OCI-LY1 (cell line): ENCODE measurements around the gene CISD2.

ENCODE experiments used
- H2AFZ ChIP-seq: fragments of 200-600 bp; sonication (generic), shearing (Covaris generic); 2 replicates; pipeline ENCODE4 v1.6.0; 2014; ENCODE audit warnings: antibody characterized with exemption, mild to moderate bottlenecking, low read length
- H3F3A ChIP-seq: fragments of 200-600 bp; sonication (generic), shearing (Covaris generic); 2 replicates; pipeline ENCODE4 v1.6.0; 2014; ENCODE audit warnings: mild to moderate bottlenecking, antibody characterized with exemption, low read length, moderate library complexity; ENCODE audit not compliant: insufficient read depth
- H3K27ac ChIP-seq: fragments of 200-600 bp; sonication (generic); 2 replicates; pipeline ENCODE4 v1.5.1; 2014; ENCODE audit warnings: low read length, mixed run types, mild to moderate bottlenecking, low read depth; ENCODE audit not compliant: poor library complexity, severe bottlenecking
- H3K27me3 ChIP-seq: fragments of 200-600 bp; sonication (generic); 2 replicates; pipeline ENCODE4 v1.6.0; 2014; ENCODE audit warnings: antibody characterized with exemption, mild to moderate bottlenecking, low read length, moderate library complexity; ENCODE audit not compliant: insufficient read depth
- H3K36me3 ChIP-seq: fragments of 200-600 bp; sonication (generic); 2 replicates; pipeline ENCODE4 v1.6.1; 2014; ENCODE audit warnings: mild to moderate bottlenecking, antibody characterized with exemption, low read length, moderate library complexity, mixed read lengths; ENCODE audit not compliant: insufficient read depth
- H3K4me1 ChIP-seq: fragments of 200-600 bp; sonication (generic); 2 replicates; pipeline ENCODE4 v1.5.1; 2014; ENCODE audit warnings: mild to moderate bottlenecking, low read length, moderate library complexity; ENCODE audit not compliant: insufficient read depth, severe bottlenecking
- H3K4me2 ChIP-seq: fragments of 200-600 bp; sonication (generic), shearing (Covaris generic); 2 replicates; pipeline ENCODE4 v1.6.1; 2014; ENCODE audit warnings: low read length
- H3K4me3 ChIP-seq: fragments of 200-600 bp; sonication (generic); 2 replicates; pipeline ENCODE4 v1.5.1; 2014; ENCODE audit warnings: low read length, low read depth, mild to moderate bottlenecking, mixed read lengths; ENCODE audit not compliant: poor library complexity, severe bottlenecking
- H3K79me2 ChIP-seq: fragments of 200-600 bp; shearing (Covaris generic); 2 replicates; pipeline ENCODE4 v1.6.1; 2016; ENCODE audit warnings: mixed run types, low read length, mixed read lengths; ENCODE audit not compliant: insufficient read depth
- H3K9ac ChIP-seq: fragments of 200-600 bp; sonication (generic), shearing (Covaris generic); 2 replicates; pipeline ENCODE4 v1.6.1; 2014; ENCODE audit warnings: mild to moderate bottlenecking, low read length, mixed read lengths
- H3K9me2 ChIP-seq: fragments of 200-600 bp; sonication (generic), shearing (Covaris generic); 2 replicates; pipeline ENCODE4 v1.6.1; 2014; ENCODE audit warnings: low read depth, mild to moderate bottlenecking, low read length, mixed read lengths
- H3K9me3 ChIP-seq: fragments of 200-600 bp; shearing (Covaris generic); 2 replicates; pipeline ENCODE4 v1.6.1; 2014; ENCODE audit warnings: low read length, mixed read lengths
- H4K20me1 ChIP-seq: fragments of 200-600 bp; sonication (generic), shearing (Covaris generic); 2 replicates; pipeline ENCODE4 v1.6.0; 2016; ENCODE audit warnings: mild to moderate bottlenecking, low read length; ENCODE audit not compliant: insufficient read depth
- CTCF ChIP-seq: fragments of 200-600 bp; sonication (generic), shearing (Covaris generic); IDR thresholded peaks from 2 replicates; pipeline ENCODE4 v1.5.1; 2017; ENCODE audit warnings: mild to moderate bottlenecking, antibody characterized with exemption, low read length, moderate library complexity, mixed read lengths
- EZH2 ChIP-seq: fragments of 200-600 bp; sonication (generic), shearing (Covaris generic); IDR thresholded peaks from 2 replicates; pipeline ENCODE4 v1.8.0; 2017; ENCODE audit warnings: borderline replicate concordance, mixed run types, mild to moderate bottlenecking, antibody characterized with exemption, low read length, moderate library complexity, mixed read lengths

Gene CISD2

GRCh38 chr4:102832105-102832504 is 36.7 kb upstream of the CISD2 start:
- Histone ChIP-seq H4K20me1 (no peaks in the 10 kb centered on the region), H3K9me3 (no peaks in the 10 kb centered on the region), H3K9ac (no peak overlapping the region), H3K27ac (no peak overlapping the region), H3K36me3 (no peaks in the 10 kb centered on the region; the same call in 1 of the 2 replicates), H3K4me3 (no peak overlapping the region), H3K9me2 (no peaks in the 10 kb centered on the region), H3K79me2 (no peaks in the 10 kb centered on the region), H3K4me2 (no peak overlapping the region), H2AFZ (no peak overlapping the region), H3K4me1 (peaks cover 14% of the 10 kb centered on the region), H3F3A (no peaks in the 10 kb centered on the region), H3K27me3 (no peaks in the 10 kb centered on the region)
- TF ChIP-seq EZH2 (no peak), CTCF (no peak)

- no peak overlapping the region for H3K27ac ChIP-seq
- H3K9me2 ChIP-seq: no peaks in the 10 kb centered on the region
- H3K36me3 ChIP-seq: no peaks in the 10 kb centered on the region
- no peaks in the 10 kb centered on the region for H3K27me3 ChIP-seq
- peaks cover 14% of the 10 kb centered on the region for H3K4me1 ChIP-seq
- no peak overlapping the region for H3K4me3 ChIP-seq
- H3F3A ChIP-seq: no peaks in the 10 kb centered on the region
- H3K9ac ChIP-seq: no peak overlapping the region
- no peak overlapping the region for H2AFZ ChIP-seq
- H3K9me3 ChIP-seq: no peaks in the 10 kb centered on the region
- H3K4me2 ChIP-seq: no peak overlapping the region
- TF ChIP-seq EZH2 (no peak), CTCF (no peak)
- H4K20me1 ChIP-seq: no peaks in the 10 kb centered on the region
- H3K79me2 ChIP-seq: no peaks in the 10 kb centered on the region
These were observed 36.1 kb upstream of the CISD2 start for GRCh38 chr4:102832667-102833066.

GRCh38 chr4:102836596-102836995 is 32.2 kb upstream of the CISD2 start:
- Histone ChIP-seq H3K9me2 (no peaks in the 10 kb centered on the region), H3K27ac (no peak overlapping the region), H3K9me3 (no peaks in the 10 kb centered on the region), H2AFZ (no peak overlapping the region), H3K27me3 (no peaks in the 10 kb centered on the region), H3K36me3 (peaks cover 3% of the 10 kb centered on the region; the same call in 1 of the 2 replicates), H3K4me1 (no peaks in the 10 kb centered on the region), H3K79me2 (no peaks in the 10 kb centered on the region), H4K20me1 (no peaks in the 10 kb centered on the region), H3K4me2 (no peak overlapping the region), H3K4me3 (no peak overlapping the region), H3K9ac (no peak overlapping the region), H3F3A (no peaks in the 10 kb centered on the region)
- no peak for TF ChIP-seq CTCF
- TF ChIP-seq EZH2: no peak
